IPS-11a (cell line): ENCODE data around the gene PARP11.

Experiments used
- H3K4me3 ChIP-seq: one replicate; pipeline ENCODE4 v1.5.1; 2013; ENCODE audit warnings: low read depth, low read length, control low read depth

PARP11 gene

DNA sequence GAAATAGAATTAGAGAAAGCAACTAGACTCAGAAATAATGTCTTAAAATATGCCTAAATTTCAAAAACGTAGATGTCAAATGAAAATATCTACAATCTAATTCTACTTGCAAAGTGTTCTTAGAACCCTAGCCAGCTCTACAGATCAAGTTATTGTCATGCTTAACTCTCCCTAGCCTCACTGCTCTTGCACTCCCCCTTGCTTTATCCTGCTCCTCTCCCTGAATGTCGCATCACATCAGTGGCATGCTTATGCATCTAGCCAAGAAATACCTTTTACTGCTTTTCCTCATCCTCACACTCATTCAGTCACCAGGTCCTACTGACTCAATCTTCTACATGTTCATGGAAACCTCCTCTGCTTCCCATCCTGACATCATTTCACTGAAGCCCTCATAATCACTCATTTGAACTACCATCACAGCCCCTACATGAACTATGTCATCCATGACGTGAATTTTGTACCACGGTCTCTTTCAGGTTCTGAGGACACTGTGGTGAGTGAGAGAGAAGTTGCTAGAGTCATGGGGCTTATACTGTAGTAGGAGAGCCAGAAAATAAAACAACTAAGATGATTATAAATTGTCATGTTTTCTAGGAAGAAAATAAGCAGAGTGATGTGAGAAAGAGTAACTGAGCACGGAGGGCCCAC, 97.7 kb downstream of the PARP11 start:
- H3K4me3 ChIP-seq, result no peak overlapping the region

DNA sequence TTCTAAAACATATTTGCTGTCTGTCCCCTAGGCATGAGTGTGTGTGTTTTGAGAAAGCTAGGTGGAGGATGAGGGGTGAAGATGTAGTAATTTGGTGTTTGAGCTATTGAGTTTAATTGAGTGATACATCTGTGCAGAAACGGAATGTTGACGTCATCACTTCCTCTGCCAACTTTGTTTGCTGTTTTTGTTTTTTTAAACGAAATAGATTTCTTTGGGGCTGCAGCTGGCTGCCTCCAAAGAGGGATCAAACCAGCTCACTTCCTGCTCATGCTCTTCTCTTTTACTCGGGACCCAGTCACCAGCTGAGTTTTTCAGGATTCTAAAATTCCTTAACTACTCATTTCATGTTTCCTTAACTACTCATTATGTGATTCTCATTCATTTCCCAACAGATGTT, 100.8 kb downstream of the PARP11 start:
- H3K4me3 ChIP-seq, result no peak overlapping the region

DNA sequence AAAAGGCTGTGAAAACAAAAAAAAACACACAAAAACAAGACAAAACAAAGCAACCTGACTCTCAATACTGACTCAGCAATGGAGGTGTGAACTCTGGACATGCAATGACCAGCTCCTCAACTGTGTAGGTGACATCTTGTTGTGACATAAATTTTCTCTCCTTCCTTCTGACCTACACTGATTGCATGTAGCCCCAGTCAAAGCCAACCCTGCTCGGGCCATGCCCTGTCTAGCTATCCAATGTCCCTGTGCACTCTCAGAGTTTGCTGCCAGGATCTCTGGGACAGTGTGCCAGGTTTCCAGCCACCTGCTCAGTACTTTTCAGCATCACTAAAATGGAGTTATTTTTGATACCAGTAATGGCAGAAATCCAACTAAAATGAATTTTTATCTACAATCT, 101.3 kb downstream of the PARP11 start:
- no peak overlapping the region for H3K4me3 ChIP-seq

DNA sequence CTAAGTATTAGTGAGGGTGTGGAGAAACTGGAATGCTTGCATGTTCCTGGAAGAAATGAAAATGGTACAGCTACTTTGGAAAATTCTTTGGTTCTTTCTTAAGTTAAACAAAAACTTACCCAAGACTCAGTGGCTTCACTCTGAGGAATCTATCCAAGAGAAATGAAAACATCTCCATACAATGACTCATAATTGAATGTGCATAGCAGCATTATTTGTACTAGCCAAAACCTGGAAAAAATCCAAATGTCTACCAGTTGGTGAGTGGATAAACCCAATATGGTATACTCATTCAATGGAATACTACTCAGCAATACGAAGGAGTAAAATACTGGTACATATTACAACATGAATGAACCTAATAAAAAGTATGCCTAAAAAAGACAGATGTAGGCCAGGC, 102.3 kb downstream of the PARP11 start:
- no peak overlapping the region for H3K4me3 ChIP-seq

DNA sequence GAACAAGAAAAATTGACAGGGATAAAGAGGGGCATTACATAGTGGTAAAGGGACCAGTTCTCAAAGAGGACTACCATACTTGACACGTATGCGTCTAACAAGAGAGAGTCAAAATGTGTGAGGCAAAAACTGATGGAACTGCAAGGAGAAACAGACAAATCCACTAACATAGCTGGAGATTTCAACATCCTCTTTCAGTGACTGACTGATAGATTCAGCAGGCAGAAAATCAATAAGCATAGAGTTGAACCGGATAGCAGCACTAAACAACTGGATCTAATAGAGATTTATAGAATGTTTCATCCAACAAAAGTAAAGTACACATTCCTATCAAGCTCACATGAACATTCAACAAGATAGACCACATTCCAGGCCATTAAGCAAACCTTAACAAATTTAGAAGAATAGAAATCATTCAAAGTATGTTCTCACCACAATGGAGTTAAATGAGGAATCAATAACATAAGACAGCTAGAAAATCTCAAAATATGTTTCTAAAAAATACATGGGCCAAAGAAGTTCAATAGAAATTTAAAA, 104.2 kb downstream of the PARP11 start:
- no peak overlapping the region for H3K4me3 ChIP-seq

DNA sequence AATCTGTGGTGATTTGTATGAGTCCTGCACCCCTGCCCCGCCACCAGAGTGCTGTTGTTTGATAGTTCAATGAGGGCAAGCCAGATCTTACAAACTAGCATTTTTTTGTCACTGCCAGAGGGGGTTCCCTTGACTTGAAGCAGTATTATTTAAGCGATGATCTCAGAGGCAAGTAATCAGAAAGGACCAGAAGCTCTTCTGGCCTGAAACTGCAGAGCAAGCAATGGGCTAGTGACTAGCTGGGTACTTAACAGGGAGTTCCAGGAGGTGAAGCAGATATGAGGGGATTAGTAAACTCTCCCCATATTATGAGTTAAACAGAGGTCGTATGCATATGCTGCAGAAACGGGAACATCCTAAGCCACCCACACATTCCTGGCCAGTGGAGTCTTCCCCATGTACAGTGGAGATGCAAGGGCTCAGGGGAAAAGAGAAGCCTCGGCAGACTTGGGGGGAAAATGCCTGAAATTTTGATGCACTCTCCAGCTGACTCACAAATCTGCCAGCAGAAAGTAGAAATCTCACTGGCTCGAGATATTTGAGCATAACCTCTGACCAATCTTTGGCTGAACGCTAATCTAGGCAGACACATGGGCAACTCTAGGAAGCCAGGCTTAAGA, 112.0 kb downstream of the PARP11 start:
- H3K4me3 ChIP-seq, result no peak overlapping the region

DNA sequence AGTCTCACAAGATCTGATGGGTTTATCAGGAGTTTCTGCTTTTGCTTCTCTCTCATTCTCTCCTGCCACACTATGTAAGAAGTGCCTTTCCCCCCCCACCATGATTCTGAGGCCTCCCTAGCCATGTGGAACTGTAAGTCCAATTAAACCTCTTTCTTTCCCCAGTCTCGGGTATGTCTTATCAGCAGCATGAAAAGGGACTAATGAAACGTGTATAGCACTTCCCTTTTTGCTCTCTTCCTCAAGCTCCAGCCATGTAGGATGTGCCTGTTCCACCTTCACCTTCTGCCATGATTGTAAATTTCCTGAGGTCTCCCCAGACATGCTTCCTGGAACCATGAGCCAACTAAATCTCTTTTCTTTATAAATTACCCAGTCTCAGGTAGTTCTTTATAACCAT, 113.3 kb downstream of the PARP11 start:
- no peak overlapping the region for H3K4me3 ChIP-seq
